ENCODE data around the gene SEPTIN1. TPM values are rescaled to one million over a fixed set of nuclear protein-coding genes. Genes with fewer than 3 reads are reported as not detected.
A peak's percentile ranks its signal among the peaks of the same experiment; 100 is the strongest.

SEPTIN1 gene
- total and polyA plus RNA-seq, 2 of the 13 experiments (the other 11 are each of a cell fraction or from before 2014, with no cell fraction given), result 0.18 to 0.67 TPM

DNA sequence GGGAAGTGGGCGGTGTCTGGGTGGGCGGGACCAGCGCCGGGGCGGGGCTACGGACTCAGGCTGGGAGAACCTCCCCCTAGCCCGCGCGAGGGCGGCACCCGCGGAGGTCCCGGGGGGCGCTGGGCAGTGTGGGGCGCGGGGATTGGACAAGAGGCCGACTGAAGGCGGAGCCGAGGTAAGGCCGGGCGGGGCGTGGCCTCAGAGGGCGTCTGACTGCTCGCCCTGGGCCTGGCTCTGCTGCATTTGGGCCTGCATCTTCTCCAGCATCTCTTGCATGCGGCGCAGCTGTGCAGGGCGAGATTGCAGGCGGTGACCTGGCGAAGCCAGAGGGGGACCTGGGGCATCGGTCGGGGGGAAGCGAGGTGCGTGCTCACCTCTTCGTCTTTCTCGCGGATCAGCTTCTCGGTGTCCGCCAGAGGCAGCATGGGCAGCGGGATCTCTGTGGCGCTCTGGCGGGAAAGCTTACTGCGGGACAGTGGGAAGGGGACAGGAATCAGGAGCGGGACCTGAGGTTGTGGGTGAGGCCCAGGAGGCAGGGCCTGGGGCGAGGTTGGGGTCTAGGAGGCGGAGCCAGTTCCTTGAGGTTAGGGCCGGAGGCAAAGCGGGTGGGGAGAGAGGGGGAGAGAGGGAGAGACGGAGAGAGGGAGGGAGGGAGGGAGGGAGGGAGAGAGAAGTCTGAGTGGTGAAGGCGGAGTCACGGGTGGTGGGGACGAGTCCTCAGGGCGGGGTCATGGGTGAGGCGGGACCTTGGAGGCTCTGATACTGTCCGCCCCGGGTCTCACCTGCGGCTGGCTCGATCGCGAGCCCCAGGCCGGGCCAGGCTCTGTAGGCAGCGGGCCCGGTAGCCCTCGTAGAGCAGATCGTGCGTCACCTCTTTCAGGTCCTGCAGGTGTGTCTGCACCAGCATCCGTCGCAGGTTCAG, 3.9 kb downstream of the SEPTIN1 start (continued):
- TF ChIP-seq FIP1L1 (IDR thresholded peaks at IDR 0.05; ENCODE audit: borderline replicate concordance, insufficient read depth, low read depth, low read length) (peak; percentile 4; the same call in 1 of the 2 replicates), ZNF326 (CRISPR knock-in tag; IDR thresholded peaks at IDR 0.05; ENCODE audit: borderline replicate concordance) (no peak), ZNF292 (CRISPR knock-in tag; IDR thresholded peaks at IDR 0.05; ENCODE audit: borderline replicate concordance, low read depth) (peak; percentile 82), ZNF672 (CRISPR knock-in tag; IDR thresholded peaks at IDR 0.05) (no peak), ZNF263 (CRISPR knock-in tag; IDR thresholded peaks at IDR 0.05) (no peak; the same call in 1 of the 2 replicates), ZFP41 (CRISPR knock-in tag; IDR thresholded peaks at IDR 0.05; ENCODE audit: borderline replicate concordance) (peak; percentile 75; the same call in 1 of the 2 replicates), FOXO1 (CRISPR knock-in tag; IDR thresholded peaks at IDR 0.05) (peak; percentile 48), ZSCAN31 (CRISPR knock-in tag; IDR thresholded peaks at IDR 0.05; ENCODE audit: low read depth) (peak; percentile 50; the same call in 1 of the 2 replicates), ZNF253 (CRISPR knock-in tag; IDR thresholded peaks at IDR 0.05; ENCODE audit: borderline replicate concordance) (no peak; the same call in 1 of the 2 replicates), CCAR2 (optimal IDR thresholded peaks at IDR 0.05; ENCODE audit: low read depth, low read length) (no peak), BRD4 (CRISPR knock-in tag; IDR thresholded peaks at IDR 0.05) (no peak; the same call in 1 of the 2 replicates), SMYD3 (CRISPR knock-in tag; IDR thresholded peaks at IDR 0.05) (no peak), CHCHD3 (CRISPR knock-in tag; IDR thresholded peaks at IDR 0.05) (no peak), KLF13 (CRISPR knock-in tag; IDR thresholded peaks at IDR 0.05) (peak; percentile 51; the same call in 1 of the 2 replicates), NFYC (CRISPR knock-in tag; IDR thresholded peaks at IDR 0.05) (peak; percentile 78), ZNF296 (CRISPR knock-in tag; conservative IDR thresholded peaks at IDR 0.05) (no peak), ZNF691 (CRISPR knock-in tag; IDR thresholded peaks at IDR 0.05; ENCODE audit: borderline replicate concordance, low read depth) (no peak), FOSL1 (CRISPR knock-in tag; IDR thresholded peaks at IDR 0.05; ENCODE audit: borderline replicate concordance) (no peak), ZNF878 (CRISPR knock-in tag; IDR thresholded peaks at IDR 0.05) (no peak), NFATC3 (CRISPR knock-in tag; IDR thresholded peaks at IDR 0.05) (no peak), ZFX (CRISPR knock-in tag; IDR thresholded peaks at IDR 0.05; ENCODE audit: low read depth) (peak; percentile 99), ZNF556 (CRISPR knock-in tag; IDR thresholded peaks at IDR 0.05; ENCODE audit: borderline replicate concordance) (peak; percentile 98), TOE1 (CRISPR knock-in tag; IDR thresholded peaks at IDR 0.05) (no peak), JARID2 (CRISPR knock-in tag; IDR thresholded peaks at IDR 0.05; ENCODE audit: insufficient replicate concordance) (no peak), KDM1A (CRISPR knock-in tag; IDR thresholded peaks at IDR 0.05) (no peak), POGK (CRISPR knock-in tag; conservative IDR thresholded peaks at IDR 0.05) (peak; percentile 60; the same call in 1 of the 2 replicates), ZNF879 (CRISPR knock-in tag; IDR thresholded peaks at IDR 0.05) (peak; percentile 47; the same call in 1 of the 2 replicates)
- TF ChIP-seq, protein P1, sequence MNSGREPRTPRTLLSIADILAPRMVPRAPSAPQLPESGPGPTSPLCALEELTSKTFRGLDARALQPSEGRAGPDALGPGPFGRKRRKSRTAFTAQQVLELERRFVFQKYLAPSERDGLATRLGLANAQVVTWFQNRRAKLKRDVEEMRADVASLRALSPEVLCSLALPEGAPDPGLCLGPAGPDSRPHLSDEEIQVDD (CRISPR knock-in tag; IDR thresholded peaks at IDR 0.05; ENCODE audit: borderline replicate concordance), result 0 out of 2 replicates have a peak, but pooled peaks have one; percentile 26
